Ishikawa (cell line): Measurements from ENCODE around the gene NWD2.

Experiments
- CEBPB ChIP-seq: IDR thresholded peaks from 2 replicates; pipeline ENCODE4 v1.6.1; 2012
- CREB1 ChIP-seq: IDR thresholded peaks from 2 replicates; pipeline ENCODE4 v1.6.1; 2012; ENCODE audit warnings: low read depth
- EGR1 ChIP-seq: IDR thresholded peaks from 2 replicates; pipeline ENCODE4 v1.6.1; 2012
- EP300 ChIP-seq: IDR thresholded peaks from 2 replicates; pipeline ENCODE4 v1.6.1; 2012; ENCODE audit warnings: borderline replicate concordance
- FOXM1 ChIP-seq: IDR thresholded peaks from 2 replicates; pipeline ENCODE4 v1.6.1; 2012; ENCODE audit warnings: low read depth, borderline replicate concordance
- MAX ChIP-seq: IDR thresholded peaks from 2 replicates; pipeline ENCODE4 v1.6.1; 2012
- NFIC ChIP-seq: IDR thresholded peaks from 2 replicates; pipeline ENCODE4 v1.6.1; 2012
- RAD21 ChIP-seq: IDR thresholded peaks from 2 replicates; pipeline ENCODE4 v1.6.1; 2012; ENCODE audit warnings: low read depth
- REST ChIP-seq: IDR thresholded peaks from 2 replicates; pipeline ENCODE4 v1.6.1; 2012; ENCODE audit warnings: low read depth, mild to moderate bottlenecking
- TAF1 ChIP-seq: IDR thresholded peaks from 2 replicates; pipeline ENCODE4 v1.6.1; 2012; ENCODE audit warnings: low read depth, mild to moderate bottlenecking
- TCF12 ChIP-seq: IDR thresholded peaks from 2 replicates; pipeline ENCODE4 v1.6.1; 2012; ENCODE audit warnings: low read depth
- TEAD4 ChIP-seq: IDR thresholded peaks from 2 replicates; pipeline ENCODE4 v1.6.1; 2012
- YY1 ChIP-seq: IDR thresholded peaks from 2 replicates; pipeline ENCODE4 v1.6.1; 2012; ENCODE audit warnings: low read depth
- ZBTB7A ChIP-seq: IDR thresholded peaks from 2 replicates; pipeline ENCODE4 v1.6.1; 2012; ENCODE audit warnings: low read depth
- TF ChIP-seq, protein P1 (sequence below): IDR thresholded peaks from 2 replicates; pipeline ENCODE4 v1.6.1; 2012

Gene NWD2

DNA sequence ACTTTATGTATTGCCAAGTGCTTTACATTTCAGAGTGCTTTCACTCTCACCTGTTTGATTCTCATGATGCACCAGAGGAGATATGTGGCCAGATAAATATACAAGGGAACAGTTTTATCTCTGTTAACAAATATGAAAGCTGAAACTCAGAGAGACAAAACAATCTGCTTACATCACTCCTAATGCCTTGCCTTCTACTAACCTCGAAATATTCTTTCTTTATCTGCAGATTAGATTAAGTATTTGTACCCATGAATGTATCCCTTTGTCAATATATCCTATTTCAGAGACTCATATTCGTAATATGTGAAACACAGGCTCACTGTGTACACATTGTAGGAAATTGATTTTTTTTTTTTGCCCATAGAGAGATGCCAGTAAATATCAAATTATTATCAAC, 178.1 kb downstream of the NWD2 start:
- TF ChIP-seq, protein P1, sequence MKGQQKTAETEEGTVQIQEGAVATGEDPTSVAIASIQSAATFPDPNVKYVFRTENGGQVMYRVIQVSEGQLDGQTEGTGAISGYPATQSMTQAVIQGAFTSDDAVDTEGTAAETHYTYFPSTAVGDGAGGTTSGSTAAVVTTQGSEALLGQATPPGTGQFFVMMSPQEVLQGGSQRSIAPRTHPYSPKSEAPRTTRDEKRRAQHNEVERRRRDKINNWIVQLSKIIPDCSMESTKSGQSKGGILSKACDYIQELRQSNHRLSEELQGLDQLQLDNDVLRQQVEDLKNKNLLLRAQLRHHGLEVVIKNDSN = no peak
- no peak for TF ChIP-seq TAF1
- TF ChIP-seq CREB1 = no peak
- no peak for TF ChIP-seq TCF12
- TF ChIP-seq NFIC = no peak
- no peak for TF ChIP-seq REST
- TF ChIP-seq ZBTB7A = no peak
- TF ChIP-seq CEBPB = no peak

- TF ChIP-seq EP300 = no peak
Measured at GRCh38 chr4:37423310-37423709, 178.8 kb downstream of the NWD2 start.

DNA sequence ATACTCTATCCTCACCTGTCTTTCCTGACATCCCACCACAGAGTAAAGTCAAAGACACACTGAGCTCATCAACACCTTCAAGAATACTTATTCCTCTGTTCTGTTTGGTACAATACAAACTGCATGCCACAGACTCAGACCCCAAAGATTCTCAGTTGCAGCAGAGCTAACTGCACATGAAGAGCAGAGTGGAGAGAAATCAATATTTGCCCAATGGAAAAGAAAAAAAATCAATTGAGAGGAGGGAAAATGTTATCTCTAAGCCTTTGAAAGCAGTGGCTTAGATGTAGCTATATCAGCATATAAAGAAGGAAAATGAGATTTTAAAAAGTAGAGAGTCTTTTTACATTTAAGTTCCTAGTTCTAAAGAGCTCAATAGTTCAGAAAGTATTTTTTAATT, 180.2 kb downstream of the NWD2 start:
- TF ChIP-seq MAX = no peak
- no peak for TF ChIP-seq NFIC
- no peak for TF ChIP-seq TAF1
- TF ChIP-seq EP300 = no peak
- TF ChIP-seq EGR1 = no peak

DNA sequence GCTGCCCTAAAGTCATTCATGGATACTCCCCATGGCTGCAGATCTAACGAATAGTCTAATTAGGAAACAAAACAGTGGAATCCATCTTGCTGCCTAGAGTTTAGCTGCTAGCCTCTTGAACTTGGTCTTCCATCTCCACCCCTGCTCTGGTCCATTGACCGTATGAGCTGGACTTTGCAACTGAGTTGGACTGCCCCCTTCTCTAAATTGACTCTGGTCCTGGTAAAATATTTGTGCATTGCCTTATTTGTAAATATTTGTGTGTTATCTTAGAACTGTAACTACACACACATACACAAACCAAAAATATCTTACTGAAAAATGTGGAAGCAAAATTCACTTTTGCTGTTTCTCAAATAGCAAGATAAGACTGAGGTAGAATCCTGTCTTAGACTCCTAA, 181.3 kb downstream of the NWD2 start:
- TF ChIP-seq, protein P1 = no peak
- TF ChIP-seq EGR1 (no peak), NFIC (no peak), RAD21 (no peak), EP300 (no peak), TAF1 (no peak), CREB1 (no peak), ZBTB7A (no peak), YY1 (no peak), TEAD4 (no peak), FOXM1 (no peak), REST (no peak), MAX (no peak)

DNA sequence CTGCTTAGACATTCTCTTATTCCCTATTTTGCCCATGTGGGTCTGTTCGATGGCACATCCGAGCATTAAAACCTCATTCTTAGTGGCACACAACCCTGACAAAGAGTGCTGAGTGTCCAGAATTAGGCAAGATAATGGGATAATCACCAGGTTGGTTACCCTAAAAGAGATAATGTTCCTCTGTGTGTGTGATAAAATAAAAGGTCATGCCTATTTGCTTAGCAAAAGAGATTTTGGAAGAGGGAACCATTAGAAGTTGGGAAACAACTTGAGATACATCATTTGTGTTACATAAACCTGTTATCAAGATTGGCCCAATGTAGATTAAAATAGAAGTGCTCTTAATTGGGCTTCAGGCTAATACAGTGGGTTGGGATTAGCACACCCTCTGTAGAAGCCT, 182.7 kb downstream of the NWD2 start:
- TF ChIP-seq RAD21 (no peak), EP300 (no peak), NFIC (no peak), TAF1 (no peak), REST (no peak), FOXM1 (no peak), ZBTB7A (no peak), TCF12 (no peak), TEAD4 (no peak), YY1 (no peak)
- TF ChIP-seq, protein P1 = no peak
